Heart left ventricle (tissue), 16 donors: ENCODE results near the gene IL31RA. TPM values are rescaled to one million over a fixed set of nuclear protein-coding genes. Genes with fewer than 3 reads are reported as not detected.

Experiments used
- ATAC-seq, 4 donors: fragments of 200-7000 bp; cut with Tn5 transposase; one replicate each; pipeline ENCODE4 v1.9.1; 2020 to 2022; ENCODE audit warnings: moderate library complexity in 4 of 4, mild to moderate bottlenecking in 3 of 4, moderate number of reproducible peaks in 1 of 4
- DNase-seq, 5 donors: peaks; one replicate each; pipeline ENCODE4 v3.0.0-alpha.2; 2020
- H3K27ac ChIP-seq, 12 donors: fragments of 200-600 bp; sonication (generic) in 4 of 12; one replicate each; pipeline versions ENCODE4 v1.5.0 to v1.8.0; 2016 to 2022; ENCODE audit warnings: mild to moderate bottlenecking in 2 of 12
- H3K27me3 ChIP-seq, 9 donors: fragments of 200-600 bp; sonication (generic) in 2 of 9; one replicate each; pipeline versions ENCODE4 v1.5.1 to v1.8.0; 2016 to 2022; ENCODE audit warnings: mild to moderate bottlenecking in 3 of 9
- H3K36me3 ChIP-seq, 9 donors: fragments of 200-600 bp; sonication (generic) in 2 of 9; one replicate each; pipeline versions ENCODE4 v1.5.0 to v1.8.0; 2018 to 2022; ENCODE audit warnings: mild to moderate bottlenecking in 2 of 9
- H3K4me1 ChIP-seq, 12 donors: fragments of 200-600 bp; sonication (generic) in 4 of 12; one replicate each; pipeline versions ENCODE4 v1.5.0 to v1.8.0; 2016 to 2022; ENCODE audit warnings: mild to moderate bottlenecking in 3 of 12
- H3K4me3 ChIP-seq, 12 donors: fragments of 200-600 bp; sonication (generic) in 4 of 12; one replicate each; pipeline versions ENCODE4 v1.5.0 to v1.8.0; 2017 to 2022; ENCODE audit warnings: mild to moderate bottlenecking in 9 of 12, moderate library complexity in 4 of 12
- H3K9me3 ChIP-seq, 12 donors: fragments of 200-600 bp; sonication (generic) in 4 of 12; one replicate each; pipeline versions ENCODE4 v1.5.0 to v1.8.0; 2016 to 2022; ENCODE audit warnings: mild to moderate bottlenecking in 1 of 12
- CTCF ChIP-seq, 12 donors: fragments of 200-600 bp; sonication (generic) in 4 of 12; IDR thresholded peaks; one replicate each; pipeline versions ENCODE4 v1.5.0 to v1.8.0; 2018 to 2022; ENCODE audit warnings: antibody characterized with exemption in 12 of 12, mild to moderate bottlenecking in 5 of 12
- POLR2A ChIP-seq, 2 donors: fragments of 450-650 bp; IDR thresholded peaks; one replicate each; pipeline ENCODE4 v1.6.1; 2017; ENCODE audit warnings: antibody characterized with exemption in 2 of 2, mild to moderate bottlenecking in 2 of 2, moderate library complexity in 2 of 2
- WGBS, 4 donors: extraction: QIAGEN DNeasy Blood & Tissue Kit in 2 of 4; methylation state at CpG; one replicate each; pipeline versions ENCODE4 v1.1.5 to v1.1.7; 2013 to 2018; 5-methylcytosine and 5-hydroxymethylcytosine counted together
- intact Hi-C, 10 donors: fragments of 100-400 bp; cut with DNase I; formaldehyde crosslinking; loops; one replicate each; pipeline versions ENCODE4 v1.11.1 to v1.14.2; 2022
- polyA plus RNA-seq, 2 donors: library from polyadenylated mRNA; stranded (reverse); fragments of 200-250 nt; gene quantifications; one replicate each; pipeline ENCODE4 v1.2.3, GENCODE V29; 2013
- total RNA-seq, 9 donors: library from RNA; depleted of rRNA in 2 of 9; stranded (reverse); fragments of >200 nt in 2 of 9; fragmentation: NEBNext Ultra II Directional in 3 of 9; extraction: Animal tissue kit (Norgen Biotek cat#: 25700) in 3 of 9; gene quantifications; one replicate each; pipeline versions ENCODE4 v1.1.0 to v1.2.4, GENCODE V29; 2016 to 2023
- donor health status: ischemic (EF 13 %, LVEDD 7.1; RV severe dilation, severe dysfunction).
- donor health status: healthy with polysubstance abuse.
- donor health status: DM: no; HTN: yes; CAD: no.
- donor health status: DM: no; HTN: no; CAD: no.
- donor health status: ischemic (EF 25% LVEDD 6.9; RV normal size, moderate dysfunction).
- donor health status: ischemic (EF 25% LVEDD 5.7; RV mildly dilated, moderate dysfunction).
- donor health status: healthy.
- donor health status: DM: yes; HTN: yes; CAD: no.
- donor health status: ischemic (EF 35%, LVEDD 5.7; RV mildly dilated, moderate dysfunction).
- donor health status: nonischemic (EF 11% LVEDD 7.7; RV severe dilation, severe dysfunction).
- donor health status: DM: yes; HTN: yes; CAD: no.
- donor health status: PGD.
- donor health status: ischemic (EF 29% LVEDD 5.4; RV normal size, mild dysfunction).
- donor health status: nonischemic (EF 23%, LVEDD 6.1; RV moderate dilation, normal function).

Gene IL31RA
- total and polyA plus RNA-seq, 11 donors: 0.12 to 2.2 (median 0.47) TPM; not detected in 5

- intact Hi-C loops: no loop called here
- no peaks in the 10 kb centered on the region for H3K27me3 ChIP-seq
- no peak overlapping the region for H3K27ac ChIP-seq
- H3K4me1 ChIP-seq: peaks cover 0 to 8% (median 0%) of the 10 kb centered on the region in 12 donors
- ATAC-seq (no peak), DNase-seq (no peak)
- WGBS, 4 donors: 43 to 100% (median 98%) methylated on average over 1 of the region's 1 CpG
- H3K4me3 ChIP-seq: no peak overlapping the region
- TF ChIP-seq CTCF (IDR thresholded peaks at IDR 0.05) (no peak), POLR2A (IDR thresholded peaks at IDR 0.05) (no peak)
- no peaks in the 10 kb centered on the region for H3K36me3 ChIP-seq
- no peaks in the 10 kb centered on the region for H3K9me3 ChIP-seq
Measured at GRCh38 chr5:55908804-55909203, 57.6 kb downstream of the IL31RA start.

- intact Hi-C loops: loop anchor here in 1 of 10 donors (10.0 kb wide), 1 partner anchor 187 kb away; no protein-coding TSS in a partner anchor
- H3K9me3 ChIP-seq: no peaks in the 10 kb centered on the region
- no peaks in the 10 kb centered on the region for H3K27me3 ChIP-seq
- H3K4me1 ChIP-seq: no peaks in the 10 kb centered on the region
- H3K36me3 ChIP-seq: no peaks in the 10 kb centered on the region
- no peak overlapping the region for H3K27ac ChIP-seq
- WGBS, 4 donors: 73 to 80% (median 78%) methylated on average over 2 of the region's 2 CpGs
- no peak for DNase-seq
- H3K4me3 ChIP-seq: no peak overlapping the region
- no peak for TF ChIP-seq CTCF (IDR thresholded peaks at IDR 0.05)
- no peak for TF ChIP-seq POLR2A (IDR thresholded peaks at IDR 0.05)
- no peak for ATAC-seq
Measured at GRCh38 chr5:55911784-55912653, 60.9 kb downstream of the IL31RA start.

- Histone ChIP-seq H3K36me3 (no peaks in the 10 kb centered on the region), H3K4me1 (peaks cover 0 to 5% (median 0%) of the 10 kb centered on the region in 12 donors), H3K27me3 (no peaks in the 10 kb centered on the region), H3K9me3 (no peaks in the 10 kb centered on the region), H3K27ac (no peak overlapping the region), H3K4me3 (no peak overlapping the region)
- intact Hi-C loops: loop anchor here in 1 of 10 donors (10.0 kb wide), 1 partner anchor 189 kb away; no protein-coding TSS in a partner anchor
- no peak for DNase-seq
- ATAC-seq: no peak
- WGBS, 4 donors: 94 to 96% (median 95%) methylated on average over 10 of the region's 10 CpGs
- TF ChIP-seq CTCF (IDR thresholded peaks at IDR 0.05) (no peak), POLR2A (IDR thresholded peaks at IDR 0.05) (no peak)
Measured at GRCh38 chr5:55913466-55914413, 62.6 kb downstream of the IL31RA start.
